HG02610 (cell line): Measurements from ENCODE around the gene LCE1A.

Experiments
- ATAC-seq: cut with Tn5 transposase; IDR thresholded peaks from one replicate; pipeline ENCODE4 v1.9.1; 2021; ENCODE audit warnings: mild to moderate bottlenecking, moderate library complexity; ENCODE audit not compliant: unreplicated experiment

LCE1A gene

GRCh38 chr1:152827173-152827572 lies at the start of gene LCE1A:
Gene LCE1A (plus strand): TSS chr1:152827473. CDS start chr1:152827473, 0 bp downstream.
- ATAC-seq = no peak

DNA sequence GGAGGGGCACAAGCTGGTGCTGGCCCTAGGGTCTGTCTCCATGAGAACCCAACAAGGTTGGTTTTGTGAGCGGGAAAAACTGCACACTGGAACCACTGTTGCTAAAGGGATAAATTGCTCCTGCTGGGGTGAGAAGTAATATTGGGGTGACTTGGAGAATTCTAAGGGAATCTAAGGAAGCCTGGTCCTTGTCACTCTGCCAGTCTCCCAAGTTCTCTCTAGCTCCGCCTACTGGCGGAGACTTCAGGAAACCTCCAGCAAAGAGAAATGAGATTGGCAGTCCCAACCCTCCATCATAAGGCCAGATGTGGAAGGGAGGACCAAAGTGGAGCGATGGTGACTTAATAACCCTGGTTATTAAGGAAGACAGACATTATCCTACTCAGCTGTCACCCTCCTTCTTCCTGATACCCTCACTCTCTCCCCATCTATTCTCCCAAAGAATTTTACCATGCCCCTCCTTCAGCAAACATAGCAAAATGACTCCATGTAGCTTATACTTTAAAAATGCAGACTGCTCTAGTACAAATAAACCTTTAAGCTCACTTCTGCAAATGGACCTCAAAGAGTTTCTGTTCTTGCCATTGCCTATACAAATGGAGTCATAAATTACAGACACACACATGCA lies 49.6 kb upstream of the LCE1A start:
- no peak for ATAC-seq

- ATAC-seq = no peak
Measured at GRCh38 chr1:152783095-152783494, 44.2 kb upstream of the LCE1A start.

- no peak for ATAC-seq
Measured at GRCh38 chr1:152786077-152786476, 41.2 kb upstream of the LCE1A start, which contains the start of gene LCE1E. Gene LCE1E (plus strand): TSS chr1:152786257. CDS start chr1:152787300, 1,043 bp downstream.

DNA sequence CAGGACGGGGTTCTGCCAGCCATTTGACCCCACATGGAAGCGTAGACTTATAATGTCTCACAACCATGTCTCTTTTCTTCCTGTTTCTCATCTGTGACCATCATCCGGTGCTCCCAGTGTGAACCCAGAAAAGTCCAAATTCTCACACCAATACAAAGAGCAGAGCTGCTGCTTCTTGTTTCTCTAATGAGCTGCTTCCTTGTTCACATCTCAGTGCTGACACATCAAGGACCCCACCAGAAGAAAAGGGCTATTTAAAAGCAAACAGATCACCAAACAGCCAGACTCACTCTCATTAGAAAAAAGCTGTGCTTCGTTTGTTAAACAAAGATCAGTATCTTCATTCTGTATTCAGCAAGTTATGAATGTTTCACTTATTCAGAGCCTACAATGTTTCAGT lies 31.6 kb upstream of the LCE1A start:
- ATAC-seq = no peak

GRCh38 chr1:152796421-152796820 lies 30.9 kb upstream of the LCE1A start, which contains the start of gene LCE1D:
Gene LCE1D (plus strand): TSS chr1:152796721. CDS start chr1:152797795, 1,074 bp downstream.
- no peak for ATAC-seq

DNA sequence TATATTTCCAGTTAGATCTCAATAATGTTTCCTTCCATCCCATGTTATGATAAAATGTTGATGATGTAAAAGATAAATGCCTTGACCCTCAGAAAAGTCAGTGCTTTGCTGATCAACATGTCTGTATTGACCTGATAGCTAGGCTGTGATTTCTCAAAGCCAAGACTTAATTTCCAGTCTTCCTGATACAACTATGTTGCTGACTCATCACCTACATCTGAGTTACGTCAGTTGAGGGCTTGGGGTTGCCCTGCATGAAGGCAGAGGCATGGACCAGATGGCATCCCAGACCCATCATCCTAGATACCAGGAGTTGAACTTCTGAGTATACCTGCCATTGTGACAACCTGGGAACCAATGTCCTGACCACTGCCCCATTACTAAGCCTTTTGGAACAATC lies 25.9 kb upstream of the LCE1A start:
- no peak for ATAC-seq

- ATAC-seq = no peak
Measured at GRCh38 chr1:152806576-152806975, 20.7 kb upstream of the LCE1A start, which contains the start of gene LCE1C. Gene LCE1C (minus strand): TSS chr1:152806651. CDS start chr1:152805478, 1,173 bp downstream.

DNA sequence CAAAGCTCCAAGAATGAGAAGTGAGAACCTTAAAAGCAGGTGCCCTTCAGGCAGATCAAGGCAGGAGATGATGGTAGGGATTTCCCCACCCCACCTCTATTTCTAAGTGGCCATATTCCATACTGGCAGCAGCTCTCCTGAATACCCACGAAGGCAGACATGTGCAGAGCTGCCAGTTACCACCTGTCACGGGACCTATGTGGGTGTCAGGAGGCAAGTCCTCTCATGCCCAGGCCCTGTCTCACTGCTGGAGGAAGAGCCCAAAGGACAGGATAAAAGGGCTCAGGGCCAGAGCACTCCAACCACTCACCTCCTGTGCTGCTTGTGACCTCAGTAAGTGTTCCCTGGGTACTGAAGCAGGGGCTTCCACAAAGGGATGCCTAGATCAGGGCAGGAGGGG lies 16.2 kb upstream of the LCE1A start:
- ATAC-seq = no peak

- ATAC-seq = no peak
Measured at GRCh38 chr1:152811671-152812070, 15.6 kb upstream of the LCE1A start, which contains the start of gene LCE1B. Gene LCE1B (plus strand): TSS chr1:152811971. CDS start chr1:152812447, 476 bp downstream.

- no peak for ATAC-seq
Measured at GRCh38 chr1:152817309-152817708, 10.0 kb upstream of the LCE1A start.

DNA sequence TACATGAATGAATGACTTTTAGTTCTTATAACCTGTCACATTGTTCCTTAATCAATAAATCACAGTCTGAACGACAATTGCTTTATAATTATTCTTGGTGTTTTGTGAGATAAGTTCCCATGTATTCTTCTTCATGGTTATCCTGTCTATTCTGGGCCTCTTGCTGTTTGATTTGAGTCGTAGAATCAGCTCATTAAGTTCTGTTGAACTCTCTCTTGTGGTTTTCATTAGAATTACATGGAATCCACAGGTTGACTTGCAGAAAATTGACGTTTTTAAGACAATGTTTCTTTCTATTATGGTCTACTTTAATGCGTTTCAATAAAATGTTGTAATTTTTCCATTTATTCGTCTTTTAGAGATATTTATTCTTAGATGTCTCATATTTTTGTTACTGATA lies 4.0 kb upstream of the LCE1A start:
- ATAC-seq = no peak

GRCh38 chr1:152824964-152825363 lies 2.3 kb upstream of the LCE1A start:
- no peak for ATAC-seq

- ATAC-seq = no peak
Measured at GRCh38 chr1:152836870-152837269, 9.6 kb downstream of the LCE1A start.

GRCh38 chr1:152842556-152842955 lies 15.3 kb downstream of the LCE1A start, which contains the start of gene LCE6A:
Gene LCE6A (plus strand): TSS chr1:152842856. CDS start chr1:152843521, 665 bp downstream.
- ATAC-seq = no peak

DNA sequence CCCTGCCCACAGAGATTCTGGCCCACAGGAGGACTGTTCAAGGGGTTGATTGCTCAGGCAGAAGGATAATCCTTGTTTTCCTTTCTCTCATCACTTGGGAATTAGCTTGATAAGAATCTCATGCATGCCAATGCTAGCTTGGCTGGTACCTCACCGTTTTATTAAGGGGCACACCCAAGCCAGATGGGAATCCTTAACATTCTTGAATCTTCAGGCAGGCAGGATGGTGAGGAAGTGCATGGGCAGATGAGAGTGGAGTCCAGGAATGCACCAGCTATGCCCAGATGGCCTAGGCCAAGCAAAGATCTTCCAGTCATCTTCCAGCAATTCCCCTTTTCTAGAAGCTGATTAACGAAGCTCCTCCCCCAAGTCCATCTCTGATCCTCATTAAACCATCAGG lies 28.4 kb downstream of the LCE1A start:
- no peak for ATAC-seq

DNA sequence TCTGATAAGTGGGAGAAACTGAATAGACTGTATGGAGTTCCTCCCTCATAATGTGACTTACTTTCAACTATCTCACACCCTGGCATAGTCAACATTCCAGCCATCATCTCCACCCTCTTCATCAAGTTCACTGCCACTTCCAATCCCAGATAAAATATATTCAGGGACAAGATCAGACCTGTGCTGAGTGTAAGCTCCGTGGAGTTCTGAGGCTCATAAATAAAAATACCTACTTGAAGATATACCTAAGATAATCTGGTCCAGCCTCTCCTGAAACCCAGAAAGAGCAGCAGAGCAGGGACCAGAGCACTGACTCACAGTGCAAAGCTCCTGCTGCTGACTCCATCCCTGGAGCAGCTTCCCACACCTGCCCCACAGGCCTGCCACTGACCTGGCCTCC lies 30.8 kb downstream of the LCE1A start:
- no peak for ATAC-seq

DNA sequence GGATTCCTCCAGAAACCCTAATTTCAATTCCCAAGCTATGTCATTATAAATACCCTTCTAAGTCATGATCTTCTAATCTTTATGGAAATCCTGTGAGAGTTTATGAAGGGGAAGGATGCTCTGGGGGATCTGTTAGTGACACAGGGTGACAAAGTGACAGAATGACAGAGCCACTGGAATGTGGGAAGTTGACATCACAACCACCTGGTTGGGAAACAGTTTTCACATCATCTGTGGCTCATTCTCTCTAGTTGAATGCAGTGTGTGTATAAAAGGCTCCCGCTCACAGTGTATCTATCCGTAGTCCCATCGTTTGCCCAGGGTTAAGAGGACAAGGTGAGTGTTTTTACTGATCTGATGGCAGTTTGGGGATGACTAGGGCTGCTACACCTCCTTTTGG lies 32.4 kb downstream of the LCE1A start, which contains the start of gene LCE7A:
Gene LCE7A (plus strand): TSS at position 301 of the 400 bp plus-strand sequence. CDS start 702 bp downstream, outside the sequence.
- ATAC-seq = no peak

- ATAC-seq = no peak
Measured at GRCh38 chr1:152860129-152860528, 32.9 kb downstream of the LCE1A start.

- no peak for ATAC-seq
Measured at GRCh38 chr1:152861374-152861773, 34.1 kb downstream of the LCE1A start.

GRCh38 chr1:152864443-152864842 lies 37.2 kb downstream of the LCE1A start:
- ATAC-seq = no peak

DNA sequence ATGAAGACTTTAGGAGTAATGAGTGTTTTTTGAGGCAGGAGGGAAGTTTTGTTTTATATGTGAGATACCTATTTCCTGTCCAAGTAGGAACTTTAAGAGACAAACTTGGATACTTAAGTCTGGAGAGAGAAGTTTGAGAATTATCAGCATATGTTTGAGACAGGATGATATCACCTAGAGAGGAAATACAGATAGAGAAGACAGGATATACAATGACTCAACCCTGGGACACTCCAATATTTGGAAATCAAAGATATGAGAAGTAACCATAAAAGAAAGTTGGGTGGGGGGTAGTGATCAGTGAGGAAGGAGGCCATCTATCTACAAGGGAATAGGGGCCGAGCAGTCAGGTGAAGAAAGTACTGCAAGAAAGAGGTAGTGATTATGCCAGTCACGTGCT lies 39.0 kb downstream of the LCE1A start:
- no peak for ATAC-seq
